Neural progenitor cell (in vitro differentiated cells): ENCODE data around the gene DMKN.

Experiments
- EZH2 ChIP-seq: fragments of 200-600 bp; sonication (generic); IDR thresholded peaks from 2 replicates; pipeline ENCODE4 v1.6.1; 2017; ENCODE audit warnings: antibody characterized with exemption, mild to moderate bottlenecking, moderate library complexity
- EZH2phosphoT487 ChIP-seq: fragments of 200-600 bp; sonication (generic); IDR thresholded peaks from 2 replicates; pipeline ENCODE4 v1.6.1; 2017; ENCODE audit warnings: antibody characterized with exemption
- TF ChIP-seq, protein P1 (sequence below): fragments of 200-600 bp; sonication (generic); IDR thresholded peaks from 2 replicates; pipeline ENCODE4 v1.5.1; 2017; ENCODE audit warnings: antibody characterized with exemption, mild to moderate bottlenecking

DNA sequence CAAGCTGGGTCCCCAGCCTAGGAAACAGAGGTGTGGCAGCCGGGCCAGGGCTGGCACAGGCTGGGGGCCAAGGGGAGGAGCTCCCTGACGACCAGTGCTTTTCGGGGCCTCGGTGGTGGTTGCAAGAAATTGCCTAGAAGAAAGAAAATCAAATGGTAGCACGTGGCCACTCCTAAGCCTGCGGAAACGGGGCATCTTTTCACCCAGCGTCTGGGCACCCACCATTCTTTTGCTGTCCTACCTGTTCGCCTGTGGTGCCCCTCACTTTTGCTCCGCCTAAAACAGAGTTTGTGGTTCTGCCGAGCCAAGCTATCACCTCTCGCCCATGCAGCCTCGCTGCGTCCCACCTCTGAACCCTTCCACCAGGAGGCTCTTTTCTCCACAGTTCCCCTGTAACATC is 16.0 kb downstream of the DMKN start:
- TF ChIP-seq, protein P1, sequence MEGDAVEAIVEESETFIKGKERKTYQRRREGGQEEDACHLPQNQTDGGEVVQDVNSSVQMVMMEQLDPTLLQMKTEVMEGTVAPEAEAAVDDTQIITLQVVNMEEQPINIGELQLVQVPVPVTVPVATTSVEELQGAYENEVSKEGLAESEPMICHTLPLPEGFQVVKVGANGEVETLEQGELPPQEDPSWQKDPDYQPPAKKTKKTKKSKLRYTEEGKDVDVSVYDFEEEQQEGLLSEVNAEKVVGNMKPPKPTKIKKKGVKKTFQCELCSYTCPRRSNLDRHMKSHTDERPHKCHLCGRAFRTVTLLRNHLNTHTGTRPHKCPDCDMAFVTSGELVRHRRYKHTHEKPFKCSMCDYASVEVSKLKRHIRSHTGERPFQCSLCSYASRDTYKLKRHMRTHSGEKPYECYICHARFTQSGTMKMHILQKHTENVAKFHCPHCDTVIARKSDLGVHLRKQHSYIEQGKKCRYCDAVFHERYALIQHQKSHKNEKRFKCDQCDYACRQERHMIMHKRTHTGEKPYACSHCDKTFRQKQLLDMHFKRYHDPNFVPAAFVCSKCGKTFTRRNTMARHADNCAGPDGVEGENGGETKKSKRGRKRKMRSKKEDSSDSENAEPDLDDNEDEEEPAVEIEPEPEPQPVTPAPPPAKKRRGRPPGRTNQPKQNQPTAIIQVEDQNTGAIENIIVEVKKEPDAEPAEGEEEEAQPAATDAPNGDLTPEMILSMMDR: no peak
- TF ChIP-seq EZH2phosphoT487 (no peak), EZH2 (no peak)
